HG03432 (cell line): Measurements from ENCODE around the gene KCNMB2.

Experiments used
- ATAC-seq: cut with Tn5 transposase; IDR thresholded peaks from one replicate; pipeline ENCODE4 v1.9.1; 2021; ENCODE audit warnings: mild to moderate bottlenecking, moderate library complexity; ENCODE audit not compliant: unreplicated experiment

The KCNMB2 gene

DNA sequence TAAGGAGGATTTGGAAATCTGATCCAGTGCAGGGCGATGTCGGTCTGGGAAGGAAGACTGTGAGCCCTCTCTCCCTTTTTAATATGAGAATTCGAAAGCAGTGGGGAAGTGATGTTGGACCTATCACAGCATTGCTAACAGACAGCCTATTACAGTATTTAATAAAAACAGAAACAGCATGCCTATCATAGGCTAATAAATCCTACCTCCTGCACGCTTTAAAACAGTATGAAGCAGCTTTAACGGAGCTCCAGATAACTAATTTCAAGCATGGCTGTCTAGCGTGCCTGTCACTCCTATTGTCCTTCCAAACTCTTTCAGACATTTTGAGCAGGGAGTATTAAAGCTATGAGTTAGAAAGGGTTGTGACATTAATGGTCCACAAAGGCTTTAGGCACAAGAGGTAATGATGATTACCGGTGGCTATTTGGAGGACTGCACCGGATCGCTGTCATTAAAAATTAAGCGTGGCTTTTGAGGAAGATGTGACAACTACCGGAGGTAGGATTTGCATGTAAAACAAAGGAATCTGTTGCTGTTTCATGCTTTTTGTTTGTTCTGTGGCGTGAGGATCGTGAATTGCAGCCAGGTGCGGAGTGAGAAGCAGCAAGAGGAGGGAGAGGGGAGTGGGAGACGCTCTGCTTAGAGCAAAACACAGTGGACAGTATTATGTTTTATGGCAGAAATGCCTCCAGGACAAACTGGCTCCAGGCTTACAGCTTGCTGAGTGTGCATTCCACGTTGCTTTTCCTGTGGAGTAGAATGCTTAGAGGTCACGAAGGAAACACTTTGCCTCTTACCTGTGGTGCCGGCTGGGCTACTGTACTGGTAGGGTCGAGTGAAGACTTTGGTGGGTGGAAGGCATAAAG lies at the start of gene KCNMB2:
Gene KCNMB2 (plus strand): TSS at position 226 of the 869 bp plus-strand sequence.
- no peak for ATAC-seq

GRCh38 chr3:178486903-178487302 lies 49.3 kb upstream of the KCNMB2 start:
- no peak for ATAC-seq

DNA sequence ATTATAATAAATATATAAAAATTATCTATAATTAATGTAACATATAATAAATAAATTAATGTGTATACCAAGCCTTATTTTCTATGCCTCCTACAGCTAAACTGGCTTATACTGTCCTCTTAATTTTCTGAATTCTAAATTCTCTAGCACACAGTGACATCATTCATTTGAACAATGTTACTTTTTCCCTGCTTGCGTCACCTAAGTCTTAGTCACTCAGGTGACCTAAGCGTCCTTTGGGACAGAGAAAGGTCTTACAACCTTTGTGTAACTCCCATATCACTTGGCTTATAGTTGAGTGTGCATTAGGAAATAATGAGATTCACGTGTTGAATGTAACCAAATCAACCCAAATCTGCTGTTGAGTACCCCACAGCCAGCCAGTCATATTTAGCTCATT lies 48.5 kb upstream of the KCNMB2 start:
- ATAC-seq: no peak

- ATAC-seq: no peak
Measured at GRCh38 chr3:178491751-178492150, 44.5 kb upstream of the KCNMB2 start.

- ATAC-seq: no peak
Measured at GRCh38 chr3:178492491-178492890, 43.7 kb upstream of the KCNMB2 start.

DNA sequence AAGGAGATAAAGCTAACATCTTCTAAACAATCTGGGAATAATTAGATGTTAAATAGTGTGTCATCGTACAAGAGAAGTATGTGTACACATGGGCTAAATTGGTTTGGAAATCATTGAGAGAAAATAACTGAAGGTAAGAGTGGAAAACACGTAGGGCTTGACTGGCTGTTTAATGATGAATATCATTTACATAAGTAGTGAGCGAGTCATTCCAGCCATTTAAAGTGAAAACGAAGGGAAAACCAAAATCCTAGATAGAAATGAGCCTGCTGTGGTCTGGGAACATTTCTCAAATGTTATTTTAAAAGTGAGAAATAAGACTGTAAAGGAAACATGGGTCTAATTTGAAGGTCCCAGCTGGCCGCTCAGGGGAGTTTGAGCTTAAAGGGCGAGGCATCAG lies 41.9 kb upstream of the KCNMB2 start:
- no peak for ATAC-seq

DNA sequence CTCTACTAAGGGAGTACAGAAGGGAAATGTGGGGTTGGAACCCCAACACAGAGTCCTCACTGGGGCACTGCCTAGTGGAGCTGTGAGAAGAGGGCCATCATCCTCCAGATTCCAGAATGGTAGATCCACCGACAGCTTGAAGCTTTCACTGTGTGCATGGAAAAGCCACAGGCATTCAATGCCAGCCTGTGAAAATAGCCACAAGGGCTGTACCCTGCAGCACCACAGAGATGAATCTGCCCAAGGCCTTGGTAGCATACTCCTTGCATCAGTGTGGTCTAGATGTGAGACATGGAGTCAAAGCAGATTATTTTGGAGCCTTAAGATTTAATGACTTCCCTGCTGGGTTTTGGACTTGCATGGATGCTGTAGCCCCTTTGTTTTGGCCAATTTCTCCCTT lies 39.3 kb upstream of the KCNMB2 start:
- ATAC-seq: no peak

- ATAC-seq: no peak
Measured at GRCh38 chr3:178498871-178499270, 37.4 kb upstream of the KCNMB2 start.

- ATAC-seq: no peak
Measured at GRCh38 chr3:178500631-178501030, 35.6 kb upstream of the KCNMB2 start.

DNA sequence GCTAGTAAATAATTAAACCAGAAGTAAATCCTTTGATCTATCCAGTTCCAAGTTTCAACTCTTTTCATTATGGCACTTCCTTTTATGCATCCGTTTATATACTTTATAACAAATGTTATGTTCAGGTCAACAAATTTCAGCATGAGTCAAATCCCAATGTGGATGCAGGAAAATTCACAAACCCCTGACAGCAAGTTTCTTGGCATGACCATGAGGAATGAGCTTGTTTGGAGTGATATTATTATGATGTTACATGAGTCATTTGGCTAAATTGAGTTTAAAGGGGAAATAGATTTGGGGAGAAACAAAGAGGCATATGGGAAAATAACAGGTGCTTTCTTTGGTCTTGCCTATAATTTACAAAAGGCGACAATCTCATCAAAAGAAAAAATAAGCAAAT lies 32.1 kb upstream of the KCNMB2 start:
- ATAC-seq: no peak

DNA sequence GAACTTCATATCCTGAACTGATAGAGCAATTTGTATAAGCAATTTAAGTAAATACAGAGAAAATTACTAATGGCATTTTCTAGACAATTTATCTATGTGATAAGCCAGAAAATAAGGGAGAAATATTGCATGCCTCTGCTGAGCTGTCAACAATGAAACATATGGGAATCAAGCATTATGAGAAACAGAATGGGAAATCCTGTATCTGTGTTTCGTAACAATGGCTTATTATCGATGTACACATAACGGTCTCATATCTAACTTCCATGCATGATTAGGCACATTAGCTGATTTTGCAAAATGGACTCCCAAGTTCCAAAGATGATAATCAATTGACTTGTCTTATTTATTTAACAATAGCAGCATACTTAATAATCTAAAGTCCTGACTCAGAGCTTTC lies 30.4 kb upstream of the KCNMB2 start:
- ATAC-seq: no peak

- ATAC-seq: no peak
Measured at GRCh38 chr3:178507507-178508442, 28.5 kb upstream of the KCNMB2 start.

DNA sequence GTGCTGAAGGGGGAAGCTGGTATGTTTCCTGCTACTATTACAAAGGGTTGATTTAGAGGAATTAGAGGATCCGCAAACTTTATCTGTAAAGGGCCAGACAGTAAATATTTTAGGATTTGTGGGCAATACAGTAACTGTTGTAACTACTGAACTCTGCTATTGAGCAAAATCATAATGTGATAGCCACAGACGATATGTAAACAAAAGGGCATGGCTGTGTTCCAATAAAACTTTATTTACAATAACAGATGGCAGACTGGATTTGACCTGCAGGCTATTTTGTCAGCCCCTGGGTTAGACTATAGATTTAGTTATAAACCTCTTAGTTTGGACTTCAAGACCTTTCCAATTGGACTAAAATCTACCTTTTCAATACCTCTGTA lies 27.8 kb upstream of the KCNMB2 start:
- ATAC-seq: no peak

DNA sequence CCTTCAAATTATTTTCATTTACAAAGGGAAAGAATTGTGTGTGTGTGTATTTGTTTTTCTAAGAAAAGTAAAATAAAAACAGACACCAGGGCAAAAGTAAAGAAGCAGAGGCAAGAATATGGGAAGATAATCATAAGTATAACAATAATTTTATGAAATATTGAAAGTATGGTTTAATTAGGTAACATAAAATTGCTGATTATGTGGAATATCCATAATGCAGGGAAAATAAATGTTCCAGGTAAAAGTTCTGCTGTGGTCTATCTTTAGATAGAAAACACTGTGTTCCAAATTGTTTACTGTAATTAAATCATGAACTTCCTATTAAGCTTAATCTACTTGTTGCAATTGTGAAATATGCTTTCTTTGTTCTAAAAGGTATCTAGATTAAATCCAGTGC lies 25.7 kb upstream of the KCNMB2 start:
- no peak for ATAC-seq

DNA sequence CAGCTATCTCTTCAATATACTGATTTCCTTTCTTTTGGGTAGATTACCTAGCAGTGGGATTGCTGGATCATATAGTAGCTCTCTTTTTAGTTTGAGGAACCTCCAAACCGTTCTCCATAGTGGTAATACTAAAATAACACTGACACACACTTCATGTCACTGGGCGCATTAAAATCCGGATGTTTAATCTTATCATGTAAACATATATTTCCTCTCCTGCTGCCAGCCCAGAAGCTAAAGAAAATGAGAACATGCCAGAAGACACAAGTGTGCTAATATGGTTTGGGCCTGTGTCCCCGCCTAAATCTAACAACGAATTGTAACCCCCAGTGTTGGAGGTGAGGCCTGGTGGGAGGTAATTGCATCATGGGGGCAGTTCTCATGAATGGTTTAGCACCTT lies 23.6 kb upstream of the KCNMB2 start:
- ATAC-seq: no peak

DNA sequence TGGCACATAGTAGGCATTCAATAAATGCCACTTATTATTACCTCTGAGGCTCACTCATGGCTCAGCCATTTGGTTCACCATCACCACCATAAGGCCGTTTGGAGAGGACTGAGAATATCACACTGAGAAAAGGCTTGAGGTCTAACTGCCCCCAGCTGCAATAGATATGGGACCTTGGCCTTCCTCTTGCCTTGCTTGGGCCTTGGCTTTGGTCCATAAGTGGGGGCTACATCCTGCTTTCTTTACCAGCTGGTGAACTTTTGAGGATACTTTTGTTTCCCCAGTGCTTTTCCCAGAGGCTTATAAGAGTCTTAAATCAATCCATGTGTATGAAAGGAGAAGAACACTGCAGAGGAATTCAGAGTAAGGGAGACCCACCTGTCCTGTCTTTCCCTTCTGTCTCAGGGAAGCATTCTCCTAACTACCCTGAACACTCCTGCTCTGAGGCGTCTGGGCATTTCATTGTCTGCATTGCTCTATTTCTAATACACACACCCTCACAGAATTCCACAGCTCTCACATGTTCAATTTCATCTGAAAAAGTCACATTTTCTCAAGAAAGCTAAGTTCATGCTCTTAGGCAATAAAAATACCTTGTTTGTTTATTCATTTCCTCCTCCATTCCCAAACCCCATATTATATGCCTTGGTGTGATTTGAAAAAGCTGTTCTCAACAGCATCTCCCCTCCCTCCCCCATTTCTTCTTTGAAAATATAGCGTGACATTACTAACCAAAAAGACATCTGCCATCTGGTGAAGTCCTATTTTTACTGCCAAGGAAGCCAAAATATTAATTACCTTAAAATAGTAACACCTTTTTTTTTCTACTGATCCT lies 22.5 kb upstream of the KCNMB2 start:
- peak; percentile 24 for ATAC-seq

- ATAC-seq: no peak
Measured at GRCh38 chr3:178514401-178514800, 21.8 kb upstream of the KCNMB2 start.

DNA sequence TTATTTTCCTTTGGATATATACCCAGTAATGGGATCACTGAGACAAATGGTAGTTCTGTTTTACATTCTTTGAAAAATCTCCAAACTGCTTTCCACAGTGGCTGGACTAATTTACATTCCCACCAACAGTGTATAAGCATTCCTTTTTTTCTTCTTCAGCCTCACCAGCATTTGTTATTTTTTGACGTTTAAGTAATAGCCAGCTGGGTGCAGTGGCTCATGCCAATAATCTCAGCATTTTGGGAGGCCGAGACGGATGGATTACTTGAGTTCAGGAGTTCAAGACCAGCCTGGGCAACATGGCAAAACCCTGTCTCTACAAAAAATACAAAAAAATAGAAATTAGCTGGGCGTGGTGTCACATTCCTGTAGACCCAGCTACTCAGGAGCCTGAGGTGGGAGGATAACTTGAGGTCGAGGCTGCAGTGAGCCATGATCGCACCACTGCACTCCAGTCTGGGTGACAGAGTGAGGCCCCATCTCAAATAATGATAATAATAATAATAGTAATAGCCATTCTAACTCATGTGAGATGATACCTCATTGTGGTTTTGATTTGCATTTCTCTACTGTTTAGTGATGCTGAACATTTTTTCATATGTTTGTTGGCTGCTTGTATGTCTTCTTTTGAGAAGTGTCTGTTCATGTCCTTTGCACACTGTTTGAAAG lies 21.0 kb upstream of the KCNMB2 start:
- ATAC-seq: peak; percentile 24

- ATAC-seq: no peak
Measured at GRCh38 chr3:178517665-178518334, 18.4 kb upstream of the KCNMB2 start.
